GM12874 (cell line): ENCODE measurements around the gene DBT.

ENCODE experiments used
- CTCF ChIP-seq: IDR thresholded peaks from 2 replicates; pipeline ENCODE4 v1.5.1; 2011; ENCODE audit warnings: low read depth, mild to moderate bottlenecking, control low read depth, low read length, moderate library complexity; ENCODE audit not compliant: insufficient read depth

The DBT gene

GRCh38 chr1:100249537-100250257 is at the start of gene DBT:
TSS of gene DBT (minus strand) at chr1:100249834. CDS start at chr1:100249820, 14 bp downstream.
- TF ChIP-seq CTCF = no peak

- no peak for TF ChIP-seq CTCF
Measured at GRCh38 chr1:100298512-100298911, 48.9 kb upstream of the DBT start.

- no peak for TF ChIP-seq CTCF
Measured at GRCh38 chr1:100296140-100296539, 46.5 kb upstream of the DBT start.

- TF ChIP-seq CTCF = no peak
Measured at GRCh38 chr1:100292711-100293110, 43.1 kb upstream of the DBT start.

GRCh38 chr1:100290291-100290690 is 40.7 kb upstream of the DBT start:
- TF ChIP-seq CTCF = no peak

- no peak for TF ChIP-seq CTCF
Measured at GRCh38 chr1:100287162-100287561, 37.5 kb upstream of the DBT start.

- no peak for TF ChIP-seq CTCF
Measured at GRCh38 chr1:100284591-100284990, 35.0 kb upstream of the DBT start.
